ENCODE data around the gene RAPGEFL1.

Gene RAPGEFL1

GRCh38 chr17:40173778-40174135 lies 3.5 kb upstream of the RAPGEFL1 start:
- DNase-seq: no peak

- peak in 1 of 2 donors; percentile 12 for DNase-seq
Observed at GRCh38 chr17:40174514-40174913, 2.8 kb upstream of the RAPGEFL1 start.

GRCh38 chr17:40175928-40176753 lies 1.1 kb upstream of the RAPGEFL1 start:
- DNase-seq: no peak

GRCh38 chr17:40176754-40177110 lies 538 bp upstream of the RAPGEFL1 start:
- no peak for DNase-seq

GRCh38 chr17:40178021-40178601 lies 841 bp downstream of the RAPGEFL1 start:
- DNase-seq: no peak

GRCh38 chr17:40178660-40179059 lies 1.4 kb downstream of the RAPGEFL1 start:
- no peak for DNase-seq

GRCh38 chr17:40179923-40180659 lies 2.8 kb downstream of the RAPGEFL1 start:
- DNase-seq: peak; percentile 32

GRCh38 chr17:40180694-40181093 lies 3.4 kb downstream of the RAPGEFL1 start:
- no peak for DNase-seq

- no peak for DNase-seq
Observed at GRCh38 chr17:40181205-40181604, 3.9 kb downstream of the RAPGEFL1 start.

- DNase-seq: no peak
Observed at GRCh38 chr17:40182606-40183005, 5.3 kb downstream of the RAPGEFL1 start.

- DNase-seq: no peak
Observed at GRCh38 chr17:40187238-40187637, 10.0 kb downstream of the RAPGEFL1 start.

GRCh38 chr17:40188694-40189093 lies 11.4 kb downstream of the RAPGEFL1 start:
- no peak for DNase-seq

- no peak for DNase-seq
Observed at GRCh38 chr17:40190197-40191021, 13.1 kb downstream of the RAPGEFL1 start.

- DNase-seq: peak; percentile 56 to 57
Observed at GRCh38 chr17:40191237-40192208, 14.3 kb downstream of the RAPGEFL1 start.

- no peak for DNase-seq
Observed at GRCh38 chr17:40192961-40193360, 15.7 kb downstream of the RAPGEFL1 start.

- DNase-seq: no peak
Observed at GRCh38 chr17:40194821-40195220, 17.6 kb downstream of the RAPGEFL1 start.

GRCh38 chr17:40197550-40197949 lies 20.3 kb downstream of the RAPGEFL1 start:
- DNase-seq: no peak

- DNase-seq: peak in 1 of 2 donors; percentile 3
Observed at GRCh38 chr17:40197965-40198456, 20.7 kb downstream of the RAPGEFL1 start.

- no peak for DNase-seq
Observed at GRCh38 chr17:40198576-40198975, 21.3 kb downstream of the RAPGEFL1 start.

- DNase-seq: no peak
Observed at GRCh38 chr17:40203131-40203530, 25.9 kb downstream of the RAPGEFL1 start.

GRCh38 chr17:40206193-40206592 lies 28.9 kb downstream of the RAPGEFL1 start:
- DNase-seq: peak in 1 of 2 donors; percentile 11
